OCI-LY1 (cell line): ENCODE data around the gene RCAN1.

Source experiments
- H2AFZ ChIP-seq: fragments of 200-600 bp; sonication (generic), shearing (Covaris generic); 2 replicates; pipeline ENCODE4 v1.6.0; 2014; ENCODE audit warnings: antibody characterized with exemption, mild to moderate bottlenecking, low read length
- H3F3A ChIP-seq: fragments of 200-600 bp; sonication (generic), shearing (Covaris generic); 2 replicates; pipeline ENCODE4 v1.6.0; 2014; ENCODE audit warnings: mild to moderate bottlenecking, antibody characterized with exemption, low read length, moderate library complexity; ENCODE audit not compliant: insufficient read depth
- H3K27ac ChIP-seq: fragments of 200-600 bp; sonication (generic); 2 replicates; pipeline ENCODE4 v1.5.1; 2014; ENCODE audit warnings: low read length, mixed run types, mild to moderate bottlenecking, low read depth; ENCODE audit not compliant: poor library complexity, severe bottlenecking
- H3K27me3 ChIP-seq: fragments of 200-600 bp; sonication (generic); 2 replicates; pipeline ENCODE4 v1.6.0; 2014; ENCODE audit warnings: antibody characterized with exemption, mild to moderate bottlenecking, low read length, moderate library complexity; ENCODE audit not compliant: insufficient read depth
- H3K36me3 ChIP-seq: fragments of 200-600 bp; sonication (generic); 2 replicates; pipeline ENCODE4 v1.6.1; 2014; ENCODE audit warnings: mild to moderate bottlenecking, antibody characterized with exemption, low read length, moderate library complexity, mixed read lengths; ENCODE audit not compliant: insufficient read depth
- H3K4me1 ChIP-seq: fragments of 200-600 bp; sonication (generic); 2 replicates; pipeline ENCODE4 v1.5.1; 2014; ENCODE audit warnings: mild to moderate bottlenecking, low read length, moderate library complexity; ENCODE audit not compliant: insufficient read depth, severe bottlenecking
- H3K4me2 ChIP-seq: fragments of 200-600 bp; sonication (generic), shearing (Covaris generic); 2 replicates; pipeline ENCODE4 v1.6.1; 2014; ENCODE audit warnings: low read length
- H3K4me3 ChIP-seq: fragments of 200-600 bp; sonication (generic); 2 replicates; pipeline ENCODE4 v1.5.1; 2014; ENCODE audit warnings: low read length, low read depth, mild to moderate bottlenecking, mixed read lengths; ENCODE audit not compliant: poor library complexity, severe bottlenecking
- H3K79me2 ChIP-seq: fragments of 200-600 bp; shearing (Covaris generic); 2 replicates; pipeline ENCODE4 v1.6.1; 2016; ENCODE audit warnings: mixed run types, low read length, mixed read lengths; ENCODE audit not compliant: insufficient read depth
- H3K9ac ChIP-seq: fragments of 200-600 bp; sonication (generic), shearing (Covaris generic); 2 replicates; pipeline ENCODE4 v1.6.1; 2014; ENCODE audit warnings: mild to moderate bottlenecking, low read length, mixed read lengths
- H3K9me2 ChIP-seq: fragments of 200-600 bp; sonication (generic), shearing (Covaris generic); 2 replicates; pipeline ENCODE4 v1.6.1; 2014; ENCODE audit warnings: low read depth, mild to moderate bottlenecking, low read length, mixed read lengths
- H3K9me3 ChIP-seq: fragments of 200-600 bp; shearing (Covaris generic); 2 replicates; pipeline ENCODE4 v1.6.1; 2014; ENCODE audit warnings: low read length, mixed read lengths
- H4K20me1 ChIP-seq: fragments of 200-600 bp; sonication (generic), shearing (Covaris generic); 2 replicates; pipeline ENCODE4 v1.6.0; 2016; ENCODE audit warnings: mild to moderate bottlenecking, low read length; ENCODE audit not compliant: insufficient read depth
- EZH2 ChIP-seq: fragments of 200-600 bp; sonication (generic), shearing (Covaris generic); IDR thresholded peaks from 2 replicates; pipeline ENCODE4 v1.8.0; 2017; ENCODE audit warnings: borderline replicate concordance, mixed run types, mild to moderate bottlenecking, antibody characterized with exemption, low read length, moderate library complexity, mixed read lengths
- TF ChIP-seq, protein P1 (sequence below): fragments of 200-600 bp; sonication (generic), shearing (Covaris generic); IDR thresholded peaks from 2 replicates; pipeline ENCODE4 v1.5.1; 2017; ENCODE audit warnings: mild to moderate bottlenecking, antibody characterized with exemption, low read length, moderate library complexity, mixed read lengths

The RCAN1 gene

DNA sequence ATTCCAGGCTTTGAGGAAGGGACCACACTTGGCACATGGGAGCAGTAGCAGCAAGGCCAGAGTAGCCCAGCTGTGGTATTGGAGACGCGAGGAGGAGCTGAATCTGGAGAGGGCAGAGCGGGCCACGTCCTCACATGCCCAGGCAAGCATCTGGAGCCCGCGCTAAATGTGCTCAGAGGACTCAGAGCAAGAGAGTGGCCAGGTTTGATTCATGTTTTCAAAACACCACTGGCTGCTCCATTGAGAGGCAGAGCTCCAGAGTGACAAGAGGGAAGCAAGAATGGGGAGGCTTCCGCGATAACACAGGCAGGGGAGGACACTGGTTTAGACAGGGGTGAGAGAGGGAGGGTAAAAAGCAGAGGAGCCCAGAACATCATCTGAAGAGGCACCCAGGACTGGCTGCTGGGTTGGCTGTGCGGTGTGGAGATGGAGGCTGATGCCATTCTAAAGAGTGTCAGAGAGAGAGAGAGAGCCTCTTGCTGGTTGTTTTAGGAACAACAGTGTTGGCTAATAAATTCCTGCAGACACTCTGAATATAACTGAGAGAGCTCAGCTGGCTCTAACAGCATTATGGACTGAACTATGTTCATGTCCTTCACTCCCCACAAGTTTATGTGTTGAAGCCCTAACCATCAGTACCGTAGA is 32.3 kb downstream of the RCAN1 start:
- no peak overlapping the region for H2AFZ ChIP-seq
- H3K27ac ChIP-seq, result no peak overlapping the region
- no peak overlapping the region for H3K4me2 ChIP-seq
- H4K20me1 ChIP-seq, result no peaks in the 10 kb centered on the region
- no peak overlapping the region for H3K4me3 ChIP-seq
- peaks cover 5% of the 10 kb centered on the region for H3K9me3 ChIP-seq
- H3F3A ChIP-seq, result no peaks in the 10 kb centered on the region
- no peaks in the 10 kb centered on the region for H3K9me2 ChIP-seq
- H3K79me2 ChIP-seq, result no peaks in the 10 kb centered on the region
- H3K4me1 ChIP-seq, result no peaks in the 10 kb centered on the region
- H3K9ac ChIP-seq, result no peak overlapping the region
- H3K27me3 ChIP-seq, result no peaks in the 10 kb centered on the region
- no peaks in the 10 kb centered on the region for H3K36me3 ChIP-seq
- TF ChIP-seq EZH2, result no peak
- TF ChIP-seq, protein P1, sequence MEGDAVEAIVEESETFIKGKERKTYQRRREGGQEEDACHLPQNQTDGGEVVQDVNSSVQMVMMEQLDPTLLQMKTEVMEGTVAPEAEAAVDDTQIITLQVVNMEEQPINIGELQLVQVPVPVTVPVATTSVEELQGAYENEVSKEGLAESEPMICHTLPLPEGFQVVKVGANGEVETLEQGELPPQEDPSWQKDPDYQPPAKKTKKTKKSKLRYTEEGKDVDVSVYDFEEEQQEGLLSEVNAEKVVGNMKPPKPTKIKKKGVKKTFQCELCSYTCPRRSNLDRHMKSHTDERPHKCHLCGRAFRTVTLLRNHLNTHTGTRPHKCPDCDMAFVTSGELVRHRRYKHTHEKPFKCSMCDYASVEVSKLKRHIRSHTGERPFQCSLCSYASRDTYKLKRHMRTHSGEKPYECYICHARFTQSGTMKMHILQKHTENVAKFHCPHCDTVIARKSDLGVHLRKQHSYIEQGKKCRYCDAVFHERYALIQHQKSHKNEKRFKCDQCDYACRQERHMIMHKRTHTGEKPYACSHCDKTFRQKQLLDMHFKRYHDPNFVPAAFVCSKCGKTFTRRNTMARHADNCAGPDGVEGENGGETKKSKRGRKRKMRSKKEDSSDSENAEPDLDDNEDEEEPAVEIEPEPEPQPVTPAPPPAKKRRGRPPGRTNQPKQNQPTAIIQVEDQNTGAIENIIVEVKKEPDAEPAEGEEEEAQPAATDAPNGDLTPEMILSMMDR, result peak; percentile 45

DNA sequence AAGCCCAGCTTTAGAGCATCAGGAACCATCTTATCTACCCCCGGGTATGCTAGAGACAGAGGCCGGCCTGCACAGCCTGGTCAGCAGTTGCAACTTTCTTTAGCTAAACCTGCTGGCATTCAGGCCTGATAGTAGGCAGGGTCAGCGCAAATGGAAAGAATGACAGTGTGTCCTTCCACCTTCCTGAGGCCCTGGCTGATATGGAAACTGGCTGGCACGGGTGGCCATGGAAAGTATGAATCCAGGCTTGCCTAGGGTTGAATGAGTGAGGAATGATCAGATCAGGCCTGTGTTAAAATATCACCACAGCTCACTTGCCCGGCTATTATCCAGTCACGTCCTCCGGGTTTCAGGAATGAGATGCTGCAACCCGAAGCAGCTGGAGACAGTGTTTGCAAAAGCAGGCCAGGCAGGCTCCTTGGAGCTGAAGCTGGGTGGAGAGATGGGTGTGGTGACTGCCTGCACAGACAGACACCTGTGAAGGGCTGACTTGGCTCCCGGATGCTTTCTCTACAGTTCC is 34.7 kb downstream of the RCAN1 start:
- Histone ChIP-seq H3K4me1 (no peaks in the 10 kb centered on the region), H3K4me3 (no peak overlapping the region), H3K79me2 (no peaks in the 10 kb centered on the region), H3K4me2 (no peak overlapping the region), H3F3A (no peaks in the 10 kb centered on the region), H3K9me3 (no peaks in the 10 kb centered on the region), H3K9me2 (no peaks in the 10 kb centered on the region), H2AFZ (no peak overlapping the region), H3K27ac (no peak overlapping the region), H4K20me1 (no peaks in the 10 kb centered on the region), H3K36me3 (no peaks in the 10 kb centered on the region), H3K27me3 (no peaks in the 10 kb centered on the region), H3K9ac (no peak overlapping the region)
- TF ChIP-seq, protein P1, result no peak
- no peak for TF ChIP-seq EZH2

DNA sequence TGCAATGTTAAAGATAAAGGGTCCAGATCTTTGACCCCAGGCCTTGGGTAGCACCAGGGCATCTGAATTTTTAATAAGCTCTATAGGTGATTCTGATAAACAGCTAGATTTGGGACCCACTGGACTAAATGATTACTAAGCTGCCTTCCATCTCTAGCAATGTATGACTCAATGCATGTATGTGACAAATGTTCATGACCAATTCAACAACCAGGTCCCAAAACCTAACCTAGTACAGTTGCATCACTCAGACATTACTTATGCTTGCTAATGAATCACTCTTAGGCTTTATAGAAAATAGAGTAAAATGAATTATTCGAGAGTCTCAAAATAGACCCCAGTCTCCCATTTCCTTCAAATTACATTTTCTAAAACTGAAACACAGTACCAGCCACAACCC is 35.5 kb downstream of the RCAN1 start:
- H3K9ac ChIP-seq, result no peak overlapping the region
- TF ChIP-seq EZH2, result no peak
- TF ChIP-seq, protein P1, result no peak
- no peaks in the 10 kb centered on the region for H3K79me2 ChIP-seq
- H3K27me3 ChIP-seq, result no peaks in the 10 kb centered on the region
- H4K20me1 ChIP-seq, result no peaks in the 10 kb centered on the region
- H3K9me2 ChIP-seq, result no peaks in the 10 kb centered on the region
- no peak overlapping the region for H3K27ac ChIP-seq
- no peak overlapping the region for H3K4me3 ChIP-seq
- H3K36me3 ChIP-seq, result no peaks in the 10 kb centered on the region
- no peak overlapping the region for H2AFZ ChIP-seq
- H3K4me1 ChIP-seq, result no peaks in the 10 kb centered on the region
- H3K9me3 ChIP-seq, result no peaks in the 10 kb centered on the region
- no peaks in the 10 kb centered on the region for H3F3A ChIP-seq
- no peak overlapping the region for H3K4me2 ChIP-seq
